MG63 (cell line): ENCODE data around the gene ZNF644. TPM values are rescaled to one million over a fixed set of nuclear protein-coding genes. Genes with fewer than 3 reads are reported as not detected.

Experiments
- DNase-seq: peaks from one replicate; pipeline ENCODE4 v3.0.0-alpha.2; 2020
- H3K27me3 ChIP-seq: fragments of 250-450 bp; sonication (Bioruptor Pico); 2 replicates; pipeline ENCODE4 v1.5.1; 2020; ENCODE audit warnings: mild to moderate bottlenecking, moderate library complexity
- H3K36me3 ChIP-seq: fragments of 250-450 bp; sonication (Bioruptor Pico); 2 replicates; pipeline ENCODE4 v1.5.1; 2020; ENCODE audit warnings: mild to moderate bottlenecking, moderate library complexity
- H3K4me3 ChIP-seq: fragments of 250-450 bp; sonication (Bioruptor Pico); 2 replicates; pipeline ENCODE4 v1.5.1; 2020; ENCODE audit warnings: mild to moderate bottlenecking, moderate library complexity
- H3K9me3 ChIP-seq: fragments of 250-450 bp; sonication (Bioruptor Pico); 2 replicates; pipeline ENCODE4 v1.5.1; 2020; ENCODE audit warnings: mild to moderate bottlenecking, moderate library complexity
- total RNA-seq: library from RNA; depleted of rRNA; stranded (reverse); fragments of >200 nt; shearing (Covaris generic); gene quantifications from 2 replicates; pipeline ENCODE4 v1.2.3, GENCODE V29; 2014; ENCODE audit warnings: low replicate concordance

The ZNF644 gene
- total RNA-seq, 1 experiment from 2014 or later: 10.8 TPM

- DNase-seq: no peak
- H3K4me3 ChIP-seq: no peak overlapping the region
- H3K27me3 ChIP-seq: no peaks in the 10 kb centered on the region
- H3K9me3 ChIP-seq: peaks cover 27% of the 10 kb centered on the region
- peaks cover 60% of the 10 kb centered on the region for H3K36me3 ChIP-seq
Measured at GRCh38 chr1:91006113-91006908, 15.5 kb downstream of the ZNF644 start.

DNA sequence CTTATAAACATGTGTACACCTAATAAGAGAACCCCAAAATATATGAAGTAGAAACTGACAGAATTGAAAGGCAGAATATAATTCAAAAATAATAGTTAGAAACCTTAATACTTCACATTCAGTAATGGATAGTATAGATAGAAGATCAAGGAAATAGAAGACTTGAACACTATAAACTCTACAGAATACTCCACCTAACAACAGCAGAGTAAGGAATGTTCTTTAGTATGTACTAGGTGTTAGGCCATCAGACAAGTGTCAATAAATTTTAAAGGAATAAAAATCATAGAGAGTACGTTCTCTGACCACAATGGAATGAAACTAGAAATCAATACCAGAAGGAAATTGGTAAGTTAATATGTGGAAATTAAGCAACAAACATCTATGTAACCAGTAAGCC is 16.6 kb downstream of the ZNF644 start:
- peaks cover 55% of the 10 kb centered on the region for H3K36me3 ChIP-seq
- no peaks in the 10 kb centered on the region for H3K27me3 ChIP-seq
- no peak overlapping the region for H3K4me3 ChIP-seq
- H3K9me3 ChIP-seq: peaks cover 28% of the 10 kb centered on the region
- DNase-seq: no peak

DNA sequence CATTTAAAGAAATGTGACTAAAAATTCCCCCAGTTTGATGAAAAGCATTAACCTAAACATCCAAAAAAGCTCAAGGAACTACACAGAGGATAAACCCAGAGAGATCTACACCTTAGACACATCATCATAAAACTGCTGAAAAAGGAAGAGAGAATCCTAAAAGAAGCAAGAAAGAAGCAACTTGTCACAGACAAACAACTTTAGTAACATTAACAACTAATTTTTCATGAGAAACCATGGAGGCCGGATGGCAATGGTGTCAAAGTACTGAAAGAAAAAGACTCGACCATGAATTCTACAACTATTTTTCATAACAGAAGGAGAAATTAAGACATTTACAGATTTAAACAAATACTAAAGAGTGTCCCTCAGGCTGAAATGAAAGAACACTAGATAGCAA is 17.7 kb downstream of the ZNF644 start:
- no peak for DNase-seq
- Histone ChIP-seq H3K27me3 (no peaks in the 10 kb centered on the region), H3K36me3 (peaks cover 57% of the 10 kb centered on the region), H3K9me3 (peaks cover 29% of the 10 kb centered on the region), H3K4me3 (no peak overlapping the region)

GRCh38 chr1:90996742-90997413 is 25.0 kb downstream of the ZNF644 start:
- Histone ChIP-seq H3K27me3 (no peaks in the 10 kb centered on the region), H3K36me3 (peaks cover 50% of the 10 kb centered on the region), H3K4me3 (no peak overlapping the region), H3K9me3 (peaks cover 28% of the 10 kb centered on the region)
- DNase-seq: no peak

- DNase-seq: no peak
Measured at GRCh38 chr1:90995311-90995894, 26.4 kb downstream of the ZNF644 start.

DNA sequence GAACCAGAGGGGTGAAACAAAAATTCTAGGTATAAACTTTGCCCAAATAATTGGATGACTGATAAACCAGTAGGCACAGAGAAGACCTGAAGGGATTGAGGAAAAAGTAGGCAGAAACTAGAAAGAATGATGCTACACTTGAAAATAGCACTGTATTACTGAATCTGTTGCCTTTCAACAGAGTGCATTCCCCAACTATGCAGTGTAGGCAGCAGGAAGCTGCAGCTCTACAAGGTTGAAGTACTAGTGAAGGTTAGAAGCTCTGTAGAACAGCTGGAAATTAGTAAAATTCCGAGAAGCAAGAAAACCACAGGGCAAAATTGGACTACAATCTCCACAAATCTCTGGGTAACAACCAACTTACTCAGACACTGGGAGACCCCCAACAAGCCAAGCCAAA is 27.4 kb downstream of the ZNF644 start:
- Histone ChIP-seq H3K9me3 (peaks cover 25% of the 10 kb centered on the region), H3K36me3 (peaks cover 61% of the 10 kb centered on the region), H3K4me3 (no peak overlapping the region), H3K27me3 (no peaks in the 10 kb centered on the region)
- no peak for DNase-seq

More at GRCh38 chr1:90995311-90995894, 26.4 kb downstream of the ZNF644 start:
- Histone ChIP-seq H3K27me3 (no peaks in the 10 kb centered on the region), H3K36me3 (peaks cover 57% of the 10 kb centered on the region), H3K9me3 (peaks cover 28% of the 10 kb centered on the region), H3K4me3 (no peak overlapping the region)

GRCh38 chr1:90993245-90993644 is 28.6 kb downstream of the ZNF644 start:
- H3K36me3 ChIP-seq: peaks cover 58% of the 10 kb centered on the region
- peaks cover 30% of the 10 kb centered on the region for H3K9me3 ChIP-seq
- DNase-seq: no peak
- no peak overlapping the region for H3K4me3 ChIP-seq
- H3K27me3 ChIP-seq: no peaks in the 10 kb centered on the region

- H3K4me3 ChIP-seq: no peak overlapping the region
- peaks cover 57% of the 10 kb centered on the region for H3K36me3 ChIP-seq
- peaks cover 24% of the 10 kb centered on the region for H3K9me3 ChIP-seq
- DNase-seq: no peak
- H3K27me3 ChIP-seq: no peaks in the 10 kb centered on the region
Measured at GRCh38 chr1:90990779-90991178, 31.1 kb downstream of the ZNF644 start.

DNA sequence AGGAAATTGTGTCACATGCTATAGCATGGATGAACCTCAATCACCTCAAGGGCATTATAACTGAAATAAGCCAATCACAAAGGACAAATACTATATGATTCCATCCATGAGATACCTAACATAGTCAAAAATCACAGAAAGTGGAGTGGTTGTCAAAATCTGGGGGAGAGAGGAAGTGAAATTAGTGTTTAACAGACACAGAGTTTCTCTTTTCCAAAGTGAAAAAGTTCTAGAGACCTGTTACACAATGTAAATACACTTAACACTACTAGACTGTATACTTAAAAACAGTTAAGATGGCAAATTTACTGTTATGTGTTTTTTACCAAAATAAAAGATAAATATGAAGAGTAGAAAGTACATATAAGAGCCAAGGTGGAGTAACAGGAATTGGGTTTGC is 31.8 kb downstream of the ZNF644 start:
- Histone ChIP-seq H3K9me3 (peaks cover 17% of the 10 kb centered on the region), H3K36me3 (peaks cover 57% of the 10 kb centered on the region), H3K4me3 (no peak overlapping the region), H3K27me3 (no peaks in the 10 kb centered on the region)
- no peak for DNase-seq

- Histone ChIP-seq H3K27me3 (no peaks in the 10 kb centered on the region), H3K4me3 (no peak overlapping the region), H3K36me3 (peaks cover 54% of the 10 kb centered on the region), H3K9me3 (peaks cover 15% of the 10 kb centered on the region)
- DNase-seq: no peak
Measured at GRCh38 chr1:90989302-90989701, 32.5 kb downstream of the ZNF644 start.

DNA sequence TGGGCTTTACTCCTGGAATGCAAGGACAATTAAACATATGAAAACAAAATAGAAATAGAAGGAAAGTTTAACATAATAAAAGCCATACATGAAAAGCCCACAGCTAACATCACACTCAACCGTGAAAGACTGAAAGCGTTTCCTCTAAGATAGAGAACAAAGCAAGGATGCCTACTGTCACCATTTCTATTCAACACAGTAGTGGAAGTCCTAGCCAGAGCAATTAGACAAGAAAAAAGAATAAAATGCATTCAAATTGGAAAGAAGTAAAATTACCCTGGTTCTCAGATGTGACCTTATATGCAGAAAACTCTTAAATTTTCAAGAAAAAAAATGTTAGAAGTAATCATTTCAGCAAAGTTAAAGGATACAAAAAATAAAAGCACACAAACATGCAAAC is 34.0 kb downstream of the ZNF644 start:
- H3K36me3 ChIP-seq: peaks cover 45% of the 10 kb centered on the region
- H3K9me3 ChIP-seq: peaks cover 11% of the 10 kb centered on the region; the same call in 1 of the 2 replicates
- DNase-seq: no peak
- no peak overlapping the region for H3K4me3 ChIP-seq
- H3K27me3 ChIP-seq: no peaks in the 10 kb centered on the region

GRCh38 chr1:90986953-90987352 is 34.9 kb downstream of the ZNF644 start:
- Histone ChIP-seq H3K9me3 (peaks cover 11% of the 10 kb centered on the region; the same call in 1 of the 2 replicates), H3K27me3 (no peaks in the 10 kb centered on the region), H3K4me3 (no peak overlapping the region), H3K36me3 (peaks cover 38% of the 10 kb centered on the region)
- no peak for DNase-seq

DNA sequence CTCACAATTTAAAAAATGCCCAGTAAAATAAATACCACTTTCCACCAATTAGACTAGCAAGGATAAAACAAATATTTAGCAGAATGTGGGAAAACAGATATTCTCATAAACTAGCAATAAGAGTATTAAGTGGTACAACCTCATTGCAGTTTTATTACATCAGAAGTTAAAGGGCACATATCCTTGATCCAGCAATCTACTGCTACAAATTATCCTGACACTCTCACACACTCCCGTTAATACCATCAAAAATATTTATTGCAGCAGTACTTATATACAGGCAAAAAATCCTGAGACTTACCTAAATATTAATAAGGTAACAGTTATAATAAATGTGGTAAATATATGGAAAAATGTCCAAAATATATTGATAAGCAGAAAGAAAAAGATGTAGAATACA is 44.3 kb downstream of the ZNF644 start:
- peaks cover 45% of the 10 kb centered on the region for H3K36me3 ChIP-seq
- no peak overlapping the region for H3K4me3 ChIP-seq
- no peak for DNase-seq

DNA sequence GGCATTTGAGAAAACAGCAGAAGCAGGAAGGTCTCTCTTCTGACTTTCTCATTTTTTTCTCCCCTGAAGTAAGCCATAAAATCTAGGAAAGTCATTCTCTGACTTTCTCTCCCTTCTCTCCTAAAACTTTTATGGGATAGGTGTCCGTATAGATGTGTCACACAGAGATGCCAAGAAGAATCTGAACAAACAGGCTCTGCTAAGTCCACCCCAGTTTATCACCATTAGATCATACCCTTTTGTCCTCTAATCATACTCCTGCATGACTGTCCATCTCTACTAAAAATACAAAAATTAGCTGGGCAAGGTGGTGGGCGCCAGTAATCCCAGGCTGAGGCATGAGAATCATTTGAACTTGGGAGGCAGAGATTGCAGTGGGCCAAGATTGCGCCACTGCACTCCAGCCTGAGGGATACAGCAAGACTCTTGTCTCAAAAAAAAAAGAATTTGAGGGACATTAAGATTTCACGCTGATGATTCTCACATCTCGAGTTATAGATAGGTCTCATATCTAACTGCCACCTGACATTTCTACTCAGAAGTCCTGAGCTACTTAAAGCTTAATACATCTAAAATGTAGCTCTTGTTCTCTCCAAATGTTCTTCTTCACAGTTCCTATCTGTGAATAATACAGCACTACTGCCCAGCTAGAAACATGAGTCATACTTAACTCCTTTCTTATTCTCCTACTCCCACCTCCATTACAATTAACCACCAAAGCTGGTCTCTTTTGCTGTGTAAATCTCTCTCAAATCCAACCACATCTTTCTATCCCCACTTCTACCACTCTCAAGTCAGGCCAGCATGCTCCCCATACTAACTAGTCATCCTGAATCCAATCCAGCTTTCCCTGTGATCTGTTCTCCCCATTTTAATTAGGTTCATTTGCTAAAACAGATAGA is 47.7 kb downstream of the ZNF644 start:
- Histone ChIP-seq H3K4me3 (no peak overlapping the region), H3K9me3 (no peaks in the 10 kb centered on the region), H3K36me3 (peaks cover 36% of the 10 kb centered on the region), H3K27me3 (no peaks in the 10 kb centered on the region)
- peak; percentile 3 for DNase-seq

More for the DNA sequence above, 44.3 kb downstream of the ZNF644 start:
- Histone ChIP-seq H3K27me3 (no peaks in the 10 kb centered on the region), H3K9me3 (no peaks in the 10 kb centered on the region)

DNA sequence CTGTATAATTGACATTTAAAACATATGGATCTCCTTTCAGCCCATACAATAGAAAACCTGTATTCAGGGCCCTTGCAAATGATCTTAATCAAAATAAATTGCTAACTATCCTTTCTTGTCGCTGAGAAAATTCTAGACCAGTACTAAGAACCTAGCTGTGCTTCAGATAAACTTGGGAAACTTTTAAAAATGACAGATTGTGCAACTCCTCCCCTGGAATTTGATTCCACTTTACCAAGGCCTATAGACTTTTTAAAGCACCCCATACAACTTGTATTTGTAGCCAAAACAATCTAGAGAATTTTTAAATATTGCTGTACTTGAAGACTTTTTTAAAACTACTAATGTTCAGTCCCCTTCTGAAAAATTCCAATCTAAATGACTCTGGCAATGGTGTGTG is 51.6 kb downstream of the ZNF644 start:
- Histone ChIP-seq H3K9me3 (no peaks in the 10 kb centered on the region), H3K4me3 (no peak overlapping the region), H3K27me3 (no peaks in the 10 kb centered on the region), H3K36me3 (peaks cover 22% of the 10 kb centered on the region)
- no peak for DNase-seq

GRCh38 chr1:90969241-90969640 is 52.6 kb downstream of the ZNF644 start:
- peaks cover 22% of the 10 kb centered on the region for H3K36me3 ChIP-seq
- no peak for DNase-seq
- H3K9me3 ChIP-seq: no peaks in the 10 kb centered on the region
- H3K27me3 ChIP-seq: no peaks in the 10 kb centered on the region
- no peak overlapping the region for H3K4me3 ChIP-seq
